CD8-positive, alpha-beta memory T cell (primary cell): ENCODE measurements around the gene TMEM132D. TPM values are rescaled to one million over a fixed set of nuclear protein-coding genes. Genes with fewer than 3 reads are reported as not detected.

ENCODE experiments used
- CTCF ChIA-PET: fragments of 350-600 bp; sonication (Branson Sonifier 250); formaldehyde crosslinking; loops from one replicate; lab custom pipeline; 2021; ENCODE audit warnings: antibody characterized with exemption; lab: Charles Lee
- POLR2A ChIA-PET: fragments of 350-600 bp; sonication (Branson Sonifier 250); formaldehyde crosslinking; loops from one replicate; lab custom pipeline; 2021; ENCODE audit warnings: antibody characterized with exemption; lab: Charles Lee
- DNase-seq, 5 donors: peaks; one replicate each; pipeline versions ENCODE4 v3.0.0 to v3.0.0-alpha.2; 2020 to 2022; ENCODE audit warnings: mixed read lengths in 1 of 5
- H3K27ac ChIP-seq: one replicate; pipeline ENCODE4 v1.7.0; 2013; ENCODE audit warnings: low read depth, mild to moderate bottlenecking, low read length, moderate library complexity
- H3K27me3 ChIP-seq: 2 replicates; pipeline ENCODE4 v1.7.0; 2013; ENCODE audit warnings: low read length, mild to moderate bottlenecking; ENCODE audit not compliant: insufficient read depth, poor library complexity, severe bottlenecking
- H3K36me3 ChIP-seq: 2 replicates; pipeline ENCODE4 v1.7.0; 2013; ENCODE audit warnings: mild to moderate bottlenecking, low read length, moderate library complexity; ENCODE audit not compliant: insufficient read depth
- H3K4me1 ChIP-seq: 2 replicates; pipeline ENCODE4 v1.7.0; 2013; ENCODE audit warnings: mild to moderate bottlenecking, low read length, moderate library complexity; ENCODE audit not compliant: insufficient read depth
- H3K4me3 ChIP-seq: 2 replicates; pipeline ENCODE4 v1.7.0; 2013; ENCODE audit warnings: mild to moderate bottlenecking, low read length
- H3K9me3 ChIP-seq: 2 replicates; pipeline ENCODE4 v1.7.0; 2013; ENCODE audit warnings: mild to moderate bottlenecking, low read length
- H3K27ac Mint-ChIP-seq, 8 donors: one replicate each; pipeline ENCODE4 v1.8.0; 2020 to 2021; ENCODE audit warnings: mixed read lengths in 8 of 8, mild to moderate bottlenecking in 6 of 8, inconsistent platforms in 3 of 8, moderate library complexity in 3 of 8
- H3K27me3 Mint-ChIP-seq, 2 donors: one replicate each; pipeline ENCODE4 v1.8.0; 2020 to 2021; ENCODE audit warnings: mixed read lengths in 2 of 2, mild to moderate bottlenecking in 1 of 2, moderate library complexity in 1 of 2
- H3K36me3 Mint-ChIP-seq, 3 donors: one replicate each; pipeline ENCODE4 v1.8.0; 2020 to 2021; ENCODE audit warnings: mixed read lengths in 3 of 3, inconsistent platforms in 1 of 3, mild to moderate bottlenecking in 1 of 3
- H3K4me1 Mint-ChIP-seq, 3 donors: one replicate each; pipeline ENCODE4 v1.8.0; 2020 to 2021; ENCODE audit warnings: mixed read lengths in 3 of 3, inconsistent platforms in 1 of 3, mild to moderate bottlenecking in 1 of 3
- H3K4me3 Mint-ChIP-seq, 7 donors: one replicate each; pipeline ENCODE4 v1.8.0; 2020 to 2021; ENCODE audit warnings: mixed read lengths in 7 of 7, mild to moderate bottlenecking in 6 of 7, moderate library complexity in 4 of 7, inconsistent platforms in 2 of 7
- H3K9me3 Mint-ChIP-seq, 5 donors: one replicate each; pipeline ENCODE4 v1.8.0; 2020 to 2022; ENCODE audit warnings: mixed read lengths in 5 of 5, mild to moderate bottlenecking in 3 of 5, moderate library complexity in 2 of 5, inconsistent platforms in 1 of 5
- polyA plus RNA-seq: library from polyadenylated mRNA; unstranded; fragments of 300-500 nt; fragmentation: Illumina TruSeq; gene quantifications from one replicate; pipeline ENCODE4 v1.2.3, GENCODE V29; 2021
- total RNA-seq, 2 experiments: library from RNA; stranded (reverse); gene quantifications; one replicate each; pipeline ENCODE4 v1.2.3, GENCODE V29; 2021

The TMEM132D gene
- total and polyA plus RNA-seq, 3 experiments from 2014 or later = not detected

GRCh38 chr12:129489100-129489676, 414.6 kb downstream of the TMEM132D start:
- no peaks in the 10 kb centered on the region for H3K36me3 ChIP-seq
- CTCF ChIA-PET = no interaction called here
- H3K4me3 ChIP-seq = no peak overlapping the region
- no peak overlapping the region for H3K27ac ChIP-seq
- no peaks in the 10 kb centered on the region for H3K4me1 ChIP-seq
- DNase-seq = no peak
- no peaks in the 10 kb centered on the region for H3K27me3 Mint-ChIP-seq
- POLR2A ChIA-PET = no interaction called here
- H3K4me1 Mint-ChIP-seq = no peaks in the 10 kb centered on the region
- H3K27ac Mint-ChIP-seq = no peak overlapping the region
- no peaks in the 10 kb centered on the region for H3K27me3 ChIP-seq
- no peak overlapping the region for H3K4me3 Mint-ChIP-seq
- H3K9me3 Mint-ChIP-seq = peaks cover 0 to 5% (median 2%) of the 10 kb centered on the region in 5 donors
- H3K9me3 ChIP-seq = no peaks in the 10 kb centered on the region
- H3K36me3 Mint-ChIP-seq = no peaks in the 10 kb centered on the region

GRCh38 chr12:129486931-129487330, 416.9 kb downstream of the TMEM132D start:
- Mint-ChIP-seq H3K36me3 (no peaks in the 10 kb centered on the region), H3K27ac (no peak overlapping the region), H3K9me3 (peaks cover 0 to 4% (median 0%) of the 10 kb centered on the region in 5 donors), H3K4me3 (no peak overlapping the region), H3K4me1 (no peaks in the 10 kb centered on the region), H3K27me3 (no peaks in the 10 kb centered on the region)
- ChIA-PET POLR2A (no interaction called here), CTCF (interaction anchor here (1.6 kb wide), 1 partner anchor 11 kb away, joined by 4 read pairs; no protein-coding TSS in a partner anchor)
- no peaks in the 10 kb centered on the region for H3K36me3 ChIP-seq
- H3K9me3 ChIP-seq = no peaks in the 10 kb centered on the region
- H3K27me3 ChIP-seq = no peaks in the 10 kb centered on the region
- H3K4me1 ChIP-seq = no peaks in the 10 kb centered on the region
- H3K4me3 ChIP-seq = no peak overlapping the region
- no peak for DNase-seq
- no peak overlapping the region for H3K27ac ChIP-seq

GRCh38 chr12:129483111-129483893, 420.5 kb downstream of the TMEM132D start:
- Mint-ChIP-seq H3K27ac (no peak overlapping the region), H3K4me3 (no peak overlapping the region), H3K27me3 (no peaks in the 10 kb centered on the region), H3K36me3 (no peaks in the 10 kb centered on the region), H3K9me3 (no peaks in the 10 kb centered on the region), H3K4me1 (no peaks in the 10 kb centered on the region)
- Histone ChIP-seq H3K4me1 (no peaks in the 10 kb centered on the region), H3K27ac (no peak overlapping the region), H3K9me3 (no peaks in the 10 kb centered on the region), H3K4me3 (no peak overlapping the region), H3K27me3 (no peaks in the 10 kb centered on the region), H3K36me3 (no peaks in the 10 kb centered on the region)
- ChIA-PET CTCF (no interaction called here), POLR2A (no interaction called here)
- no peak for DNase-seq

- no peak for DNase-seq
- Histone ChIP-seq H3K4me1 (no peaks in the 10 kb centered on the region), H3K4me3 (no peak overlapping the region), H3K27ac (no peak overlapping the region), H3K36me3 (no peaks in the 10 kb centered on the region), H3K9me3 (no peaks in the 10 kb centered on the region), H3K27me3 (no peaks in the 10 kb centered on the region)
- H3K4me3 Mint-ChIP-seq = no peak overlapping the region
- H3K27ac Mint-ChIP-seq = no peak overlapping the region
- H3K27me3 Mint-ChIP-seq = no peaks in the 10 kb centered on the region
- H3K4me1 Mint-ChIP-seq = no peaks in the 10 kb centered on the region
- ChIA-PET CTCF (no interaction called here), POLR2A (no interaction called here)
- peaks cover 0 to 4% (median 0%) of the 10 kb centered on the region in 5 donors for H3K9me3 Mint-ChIP-seq
- no peaks in the 10 kb centered on the region for H3K36me3 Mint-ChIP-seq
Observed at GRCh38 chr12:129481921-129482320, 421.9 kb downstream of the TMEM132D start.

DNA sequence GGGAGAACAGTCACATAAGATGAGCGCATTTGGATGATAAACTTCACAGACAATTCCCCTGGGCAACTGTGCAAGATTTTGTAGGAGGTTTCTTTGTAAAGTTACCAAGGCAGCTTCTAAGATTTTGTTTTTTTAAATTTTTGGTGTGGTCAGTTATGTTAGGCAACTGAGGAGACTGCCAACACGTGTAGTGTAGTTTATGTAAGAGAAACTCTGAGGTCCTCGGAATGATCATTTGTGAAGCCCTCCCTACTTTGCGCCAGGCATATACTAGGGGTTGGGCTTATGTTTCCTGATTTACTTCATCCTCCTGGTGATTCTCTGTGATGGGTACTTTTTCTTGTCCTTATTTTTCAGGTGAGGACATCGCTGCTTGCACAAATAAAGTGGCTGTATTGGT, 433.6 kb downstream of the TMEM132D start:
- Histone ChIP-seq H3K27ac (no peak overlapping the region), H3K4me1 (no peaks in the 10 kb centered on the region), H3K9me3 (no peaks in the 10 kb centered on the region), H3K27me3 (no peaks in the 10 kb centered on the region), H3K36me3 (no peaks in the 10 kb centered on the region), H3K4me3 (no peak overlapping the region)
- H3K27me3 Mint-ChIP-seq = peaks cover 0 to 2% of the 10 kb centered on the region in 2 donors
- H3K36me3 Mint-ChIP-seq = no peaks in the 10 kb centered on the region
- peaks cover 0 to 5% (median 3%) of the 10 kb centered on the region in 5 donors for H3K9me3 Mint-ChIP-seq
- H3K4me1 Mint-ChIP-seq = no peaks in the 10 kb centered on the region
- H3K27ac Mint-ChIP-seq = no peak overlapping the region
- no peak for DNase-seq
- ChIA-PET CTCF (no interaction called here), POLR2A (no interaction called here)
- no peak overlapping the region for H3K4me3 Mint-ChIP-seq

- Mint-ChIP-seq H3K27me3 (peaks cover 0 to 2% of the 10 kb centered on the region in 2 donors), H3K36me3 (no peaks in the 10 kb centered on the region), H3K9me3 (peaks cover 0 to 5% (median 3%) of the 10 kb centered on the region in 5 donors), H3K27ac (no peak overlapping the region), H3K4me1 (no peaks in the 10 kb centered on the region), H3K4me3 (no peak overlapping the region)
- Histone ChIP-seq H3K27ac (no peak overlapping the region), H3K4me1 (no peaks in the 10 kb centered on the region), H3K27me3 (no peaks in the 10 kb centered on the region), H3K4me3 (no peak overlapping the region), H3K36me3 (no peaks in the 10 kb centered on the region), H3K9me3 (no peaks in the 10 kb centered on the region)
- no peak for DNase-seq
- POLR2A ChIA-PET = no interaction called here
- CTCF ChIA-PET = no interaction called here
Observed at GRCh38 chr12:129467726-129468125, 436.1 kb downstream of the TMEM132D start.

DNA sequence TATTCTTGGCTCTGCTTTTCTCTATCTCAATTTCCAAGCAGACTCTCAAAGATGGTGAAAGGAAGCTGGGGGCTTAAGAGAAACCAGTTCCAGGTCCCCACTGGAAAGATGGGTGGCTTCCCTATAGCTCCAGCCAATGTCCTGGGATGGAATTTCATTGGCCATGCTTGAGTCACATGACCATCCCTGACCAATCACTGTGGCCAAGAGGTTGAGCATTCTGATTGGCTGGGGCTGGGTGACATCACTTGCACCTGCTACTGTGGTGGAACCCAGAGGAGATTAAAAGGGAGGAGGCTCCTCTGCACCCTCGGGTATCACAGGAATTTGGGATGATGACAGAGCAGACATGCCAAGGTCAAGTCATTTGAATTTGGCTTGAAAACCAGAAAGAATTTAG, 436.5 kb downstream of the TMEM132D start:
- Mint-ChIP-seq H3K4me3 (no peak overlapping the region), H3K27me3 (peaks cover 0 to 2% of the 10 kb centered on the region in 2 donors), H3K9me3 (peaks cover 0 to 5% (median 3%) of the 10 kb centered on the region in 5 donors), H3K4me1 (no peaks in the 10 kb centered on the region), H3K36me3 (no peaks in the 10 kb centered on the region), H3K27ac (no peak overlapping the region)
- POLR2A ChIA-PET = no interaction called here
- H3K4me3 ChIP-seq = no peak overlapping the region
- no peak overlapping the region for H3K27ac ChIP-seq
- no peaks in the 10 kb centered on the region for H3K36me3 ChIP-seq
- CTCF ChIA-PET = no interaction called here
- DNase-seq = no peak
- no peaks in the 10 kb centered on the region for H3K9me3 ChIP-seq
- H3K4me1 ChIP-seq = no peaks in the 10 kb centered on the region
- no peaks in the 10 kb centered on the region for H3K27me3 ChIP-seq

DNA sequence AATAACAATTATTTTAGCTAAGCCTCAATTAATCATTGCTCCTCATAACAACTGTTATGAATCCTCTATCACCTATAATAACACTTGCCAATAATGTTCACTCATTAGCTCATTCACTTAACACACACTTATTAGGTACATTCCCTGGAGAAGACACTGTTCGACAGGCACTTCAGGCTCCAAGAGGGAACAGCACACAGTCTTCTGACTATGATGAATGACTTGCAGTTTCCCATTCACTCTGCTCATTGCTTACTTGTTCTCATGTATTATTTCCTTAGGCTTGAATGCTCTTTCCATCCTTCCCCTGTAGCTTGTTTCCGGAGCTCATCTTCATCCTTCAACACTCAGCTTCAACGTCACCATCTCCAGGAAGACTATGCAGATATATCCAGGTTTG, 437.3 kb downstream of the TMEM132D start:
- Histone ChIP-seq H3K9me3 (no peaks in the 10 kb centered on the region), H3K4me1 (no peaks in the 10 kb centered on the region), H3K4me3 (no peak overlapping the region), H3K36me3 (no peaks in the 10 kb centered on the region), H3K27ac (no peak overlapping the region), H3K27me3 (no peaks in the 10 kb centered on the region)
- no peak for DNase-seq
- POLR2A ChIA-PET = no interaction called here
- Mint-ChIP-seq H3K36me3 (no peaks in the 10 kb centered on the region), H3K27me3 (peaks cover 0 to 2% of the 10 kb centered on the region in 2 donors), H3K9me3 (peaks cover 0 to 3% (median 2%) of the 10 kb centered on the region in 5 donors), H3K4me1 (no peaks in the 10 kb centered on the region), H3K4me3 (no peak overlapping the region), H3K27ac (no peak overlapping the region)
- CTCF ChIA-PET = no interaction called here
